Mammary epithelial cell (primary cell): ENCODE results near the gene EIF4H.

Experiments
- CTCF ChIP-seq, 2 donors: IDR thresholded peaks in 1 of 2; conservative IDR thresholded peaks in 1 of 2; 2 replicates each; pipeline ENCODE4 v1.5.1; 2011 to 2012; ENCODE audit warnings: inconsistent platforms in 2 of 2, low read length in 2 of 2, mild to moderate bottlenecking in 2 of 2, control low read depth in 1 of 2, low read depth in 1 of 2; ENCODE audit not compliant: insufficient read depth in 1 of 2; ENCODE audit errors: extremely low read depth in 1 of 2
- EZH2 ChIP-seq: IDR thresholded peaks from 2 replicates; pipeline ENCODE4 v1.6.1; 2012; ENCODE audit warnings: low read length, inconsistent platforms, borderline replicate concordance

- TF ChIP-seq CTCF (conservative IDR thresholded peaks at IDR 0.05 in 1 of 2, IDR thresholded peaks at IDR 0.05 in 1 of 2; ENCODE audit: extremely low read depth in 1 of 2, insufficient read depth in 1 of 2, low read depth in 1 of 2, low read length in 2 of 2) = no peak
- no peak for TF ChIP-seq EZH2
These were observed 43.6 kb upstream of the EIF4H start for GRCh38 chr7:74130518-74130917.
